HCT116 (cell line): ENCODE results near the gene TRPM3. TPM values are rescaled to one million over a fixed set of nuclear protein-coding genes. Genes with fewer than 3 reads are reported as not detected.

Experiments used
- ATAC-seq: fragments of 200-7000 bp; cut with Tn5 transposase; 2 replicates; pipeline ENCODE4 v1.9.1; 2020; ENCODE audit warnings: mild to moderate bottlenecking, moderate library complexity
- BruUV-seq: library from RNA; stranded (reverse); fragments of 400-500 nt; replicated peaks from 2 replicates; lab custom pipeline; 2021; lab: Mats Ljungman, UMichigan
- CTCF ChIA-PET: fragments of 300-600 bp; sonication (Branson Sonifier 250); formaldehyde crosslinking; loops from one replicate; lab custom pipeline; 2021; ENCODE audit warnings: antibody characterized with exemption; lab: Charles Lee
- POLR2A ChIA-PET: fragments of 300-600, 350-600 bp; sonication (Branson Sonifier 250); formaldehyde crosslinking; loops from one replicate; lab custom pipeline; 2021; ENCODE audit warnings: antibody characterized with exemption; lab: Charles Lee
- RAD21 ChIA-PET, 2 experiments: fragments of 300-600 bp; sonication (Branson Sonifier 250); formaldehyde crosslinking; loops; one replicate each; lab custom pipeline; 2023; ENCODE audit warnings: low total read pairs in 2 of 2; ENCODE audit not compliant: uncharacterized antibody in 2 of 2, unreplicated experiment in 2 of 2, low non-redundant PET in 1 of 2; lab: Charles Lee
- DNase-seq: peaks from one replicate; pipeline ENCODE4 v3.0.0-alpha.2; 2010; ENCODE audit warnings: low read depth, low spot score
- H2AFZ ChIP-seq: fragments of 200-600 bp; shearing (Covaris generic), sonication (generic); 2 replicates; pipeline ENCODE4 v1.6.1; 2017; ENCODE audit warnings: low read depth, mixed run types, mixed read lengths, antibody characterized with exemption, low read length; ENCODE audit not compliant: poor library complexity, severe bottlenecking
- H3K27ac ChIP-seq: 2 replicates; pipeline ENCODE4 v1.5.1; 2012; ENCODE audit warnings: low read depth, low read length
- H3K27me3 ChIP-seq: fragments of 200-600 bp; sonication (generic); 2 replicates; pipeline ENCODE4 v1.6.1; 2016; ENCODE audit warnings: mixed run types, low read length, mixed read lengths; ENCODE audit not compliant: insufficient read depth
- H3K36me3 ChIP-seq, 2 experiments: fragments of 200-500 bp in 1 of 2; fragments of 200-600 bp in 1 of 2; sonication (Bioruptor generic) in 1 of 2; sonication (generic) in 1 of 2; 2 replicates each; pipeline versions ENCODE4 v1.5.1 to v1.6.1; 2014 to 2016; ENCODE audit warnings: low read length in 2 of 2, inconsistent platforms in 1 of 2, mixed read lengths in 1 of 2, mixed run types in 1 of 2; ENCODE audit not compliant: insufficient read depth in 2 of 2, control insufficient read depth in 1 of 2
- H3K4me1 ChIP-seq, 2 experiments: fragments of 200-600 bp in 1 of 2; sonication (generic) in 1 of 2; 2 replicates each; pipeline versions ENCODE4 v1.5.1 to v1.6.1; 2012 to 2017; ENCODE audit warnings: low read length in 2 of 2, inconsistent platforms in 1 of 2, mild to moderate bottlenecking in 1 of 2, mixed read lengths in 1 of 2, mixed run types in 1 of 2, moderate library complexity in 1 of 2; ENCODE audit not compliant: insufficient read depth in 2 of 2, control insufficient read depth in 1 of 2
- H3K4me2 ChIP-seq: fragments of 200-600 bp; sonication (generic); 2 replicates; pipeline ENCODE4 v1.6.1; 2017; ENCODE audit warnings: mixed run types, low read length, mixed read lengths
- H3K4me3 ChIP-seq, 2 experiments: fragments of 200-600 bp in 1 of 2; sonication (generic) in 1 of 2; replicated peaks in 1 of 2; 2 replicates each; pipeline ENCODE4 v1.5.1; 2011 to 2016; ENCODE audit warnings: low read length in 2 of 2, control low read depth in 1 of 2, low read depth in 1 of 2, mild to moderate bottlenecking in 1 of 2, mixed read lengths in 1 of 2, mixed run types in 1 of 2
- H3K79me2 ChIP-seq: fragments of 200-600 bp; sonication (generic); 2 replicates; pipeline ENCODE4 v1.6.1; 2017; ENCODE audit warnings: mild to moderate bottlenecking, mixed run types, low read length, moderate library complexity, mixed read lengths; ENCODE audit not compliant: insufficient read depth
- H3K9ac ChIP-seq: fragments of 200-600 bp; sonication (generic); 2 replicates; pipeline ENCODE4 v1.6.1; 2016; ENCODE audit warnings: low read length, mixed read lengths
- H3K9me2 ChIP-seq: fragments of 200-600 bp; sonication (generic), shearing (Covaris generic); 2 replicates; pipeline ENCODE4 v1.6.1; 2017; ENCODE audit warnings: mixed run types, mild to moderate bottlenecking, moderate library complexity; ENCODE audit not compliant: insufficient read depth
- H3K9me3 ChIP-seq, 2 experiments: fragments of 200-500 bp in 1 of 2; fragments of 200-600 bp in 1 of 2; sonication (Bioruptor generic) in 1 of 2; sonication (generic) in 1 of 2; 2 replicates each; pipeline ENCODE4 v1.6.1; 2014 to 2017; ENCODE audit warnings: low read length in 2 of 2, mixed read lengths in 2 of 2, inconsistent platforms in 1 of 2, low read depth in 1 of 2, mild to moderate bottlenecking in 1 of 2, mixed run types in 1 of 2, moderate library complexity in 1 of 2; ENCODE audit not compliant: control insufficient read depth in 1 of 2, insufficient read depth in 1 of 2
- H4K20me1 ChIP-seq: fragments of 200-600 bp; sonication (generic), shearing (Covaris generic); 2 replicates; pipeline ENCODE4 v1.6.1; 2017; ENCODE audit warnings: mixed run types, mild to moderate bottlenecking, moderate library complexity; ENCODE audit not compliant: insufficient read depth
- CEBPB ChIP-seq: IDR thresholded peaks from 2 replicates; pipeline ENCODE4 v1.6.1; 2012; ENCODE audit warnings: low read depth
- ELF1 ChIP-seq: IDR thresholded peaks from 2 replicates; pipeline ENCODE4 v1.6.1; 2012; ENCODE audit warnings: low read depth, borderline replicate concordance
- EZH2 ChIP-seq: fragments of 200-600 bp; sonication (generic); IDR thresholded peaks from 2 replicates; pipeline ENCODE4 v1.6.1; 2017; ENCODE audit warnings: antibody characterized with exemption, mixed run types
- EZH2phosphoT487 ChIP-seq: fragments of 200-600 bp; IDR thresholded peaks from 2 replicates; pipeline ENCODE4 v1.6.1; 2018; ENCODE audit warnings: antibody characterized with exemption, borderline replicate concordance
- FOSL1 ChIP-seq: IDR thresholded peaks from 2 replicates; pipeline ENCODE4 v1.6.1; 2012; ENCODE audit warnings: low read depth
- JUND ChIP-seq: IDR thresholded peaks from 2 replicates; pipeline ENCODE4 v1.6.1; 2012
- POLR2A ChIP-seq: IDR thresholded peaks from 2 replicates; pipeline ENCODE4 v1.7.0; 2011; ENCODE audit warnings: borderline replicate concordance; ENCODE audit not compliant: insufficient read depth, insufficient read length; ENCODE audit errors: extremely low read depth
- POLR2AphosphoS5 ChIP-seq: IDR thresholded peaks from 2 replicates; pipeline ENCODE4 v1.6.1; 2011; ENCODE audit warnings: mild to moderate bottlenecking, low read depth, low read length, moderate library complexity
- RAD21 ChIP-seq: IDR thresholded peaks from 2 replicates; pipeline ENCODE4 v1.6.1; 2012; ENCODE audit warnings: low read depth, mild to moderate bottlenecking
- SIN3A ChIP-seq: IDR thresholded peaks from 2 replicates; pipeline ENCODE4 v1.6.1; 2012; ENCODE audit warnings: low read depth
- SRF ChIP-seq: IDR thresholded peaks from 2 replicates; pipeline ENCODE4 v1.6.1; 2012; ENCODE audit warnings: low read depth
- TCF7L2 ChIP-seq: IDR thresholded peaks from 2 replicates; pipeline ENCODE4 v1.7.0; 2011; ENCODE audit warnings: borderline replicate concordance, inconsistent platforms; ENCODE audit not compliant: insufficient read depth, insufficient read length; ENCODE audit errors: extremely low read depth
- ZNF274 ChIP-seq: fragments of 200-500 bp; sonication (Bioruptor generic); IDR thresholded peaks from 2 replicates; pipeline ENCODE4 v1.6.1; 2014; ENCODE audit warnings: mild to moderate bottlenecking, low read depth, low read length, inconsistent platforms
- intact Hi-C: fragments of 100-400 bp; cut with micrococcal nuclease; formaldehyde crosslinking; loops from 2 replicates; pipeline ENCODE4 v1.10.0; 2022
- total RNA-seq: library from RNA; stranded (reverse); gene quantifications from one replicate; pipeline ENCODE4 v1.2.1, GENCODE V29; 2021; ENCODE audit not compliant: unreplicated experiment
- TF ChIP-seq, protein P1 (sequence below): IDR thresholded peaks from 2 replicates; pipeline ENCODE4 v1.6.1; 2012; ENCODE audit warnings: low read depth
- TF ChIP-seq, protein P2 (sequence below): IDR thresholded peaks from 2 replicates; pipeline ENCODE4 v1.6.1; 2012
- TF ChIP-seq, protein P3 (sequence below), 3 experiments: fragments of 200-600 bp in 1 of 3; sonication (generic) in 1 of 3; IDR thresholded peaks in 2 of 3; conservative IDR thresholded peaks in 1 of 3; 2 replicates each; pipeline ENCODE4 v1.5.1; 2012 to 2017; ENCODE audit warnings: low read depth in 2 of 3, low read length in 2 of 3, antibody characterized with exemption in 1 of 3, borderline replicate concordance in 1 of 3, control low read depth in 1 of 3, mild to moderate bottlenecking in 1 of 3, mixed read lengths in 1 of 3, mixed run types in 1 of 3, moderate library complexity in 1 of 3; ENCODE audit not compliant: insufficient read depth in 1 of 3

TRPM3 gene
- total RNA-seq, 1 experiment from 2014 or later = not detected

DNA sequence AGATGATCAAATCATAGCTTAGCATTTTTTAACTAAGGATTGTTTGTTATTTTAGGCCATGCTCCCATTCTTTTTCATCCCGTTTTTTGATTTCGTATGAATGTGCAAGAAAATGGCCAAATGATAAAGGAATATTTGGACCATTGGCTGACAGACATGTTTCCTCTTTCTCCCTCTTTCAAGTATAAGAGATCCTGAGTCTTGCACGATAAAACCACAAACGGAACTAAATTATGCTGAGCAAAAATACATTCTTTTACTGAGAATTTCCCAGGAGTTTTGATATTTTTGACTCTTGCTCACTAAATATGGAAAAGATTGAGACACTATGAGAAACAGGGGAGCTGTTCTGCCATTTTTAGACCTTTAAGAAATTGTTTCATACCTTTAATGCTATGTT lies 616.6 kb downstream of the TRPM3 start:
- Histone ChIP-seq H3K36me3 (no peaks in the 10 kb centered on the region), H3K79me2 (no peaks in the 10 kb centered on the region), H2AFZ (no peak overlapping the region), H3K27ac (no peak overlapping the region), H3K27me3 (no peaks in the 10 kb centered on the region), H3K4me3 (no peak overlapping the region), H3K9ac (no peak overlapping the region), H3K9me3 (no peaks in the 10 kb centered on the region), H3K4me1 (no peaks in the 10 kb centered on the region), H4K20me1 (no peaks in the 10 kb centered on the region), H3K4me2 (no peak overlapping the region), H3K9me2 (no peaks in the 10 kb centered on the region)
- BruUV-seq = no TSS peak
- no peak for ATAC-seq
- intact Hi-C loops = no loop called here
- POLR2A ChIA-PET = no interaction called here
- no peak for DNase-seq
- RAD21 ChIA-PET = no interaction called here
- CTCF ChIA-PET = interaction anchor here (0.7 kb wide), 1 partner anchor 71 kb away, joined by 3 read pairs; no protein-coding TSS in a partner anchor
- TF ChIP-seq POLR2A (no peak), SRF (no peak), RAD21 (no peak)

DNA sequence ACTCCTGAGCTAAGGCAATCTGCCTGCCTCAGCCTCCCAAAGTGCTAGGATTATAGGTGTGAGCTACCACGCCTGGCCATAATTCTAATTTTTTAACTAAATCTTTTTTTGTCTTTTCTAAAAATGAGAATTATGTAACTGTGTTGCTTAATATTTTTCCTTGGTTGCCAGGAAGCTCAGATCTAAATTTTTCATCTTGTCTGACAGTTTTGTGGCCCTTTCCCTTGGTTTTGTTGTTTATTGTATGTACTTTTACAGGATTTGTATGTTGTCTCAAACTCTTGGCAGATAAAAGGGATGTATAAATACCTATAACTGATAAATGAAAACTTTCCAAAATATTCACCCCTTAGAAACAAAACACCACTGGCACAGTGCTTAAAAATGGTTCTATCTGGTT lies 618.7 kb downstream of the TRPM3 start:
- Histone ChIP-seq H4K20me1 (no peaks in the 10 kb centered on the region), H3K79me2 (no peaks in the 10 kb centered on the region), H3K27ac (no peak overlapping the region), H3K9me2 (no peaks in the 10 kb centered on the region), H3K9me3 (no peaks in the 10 kb centered on the region), H3K4me2 (no peak overlapping the region), H3K4me1 (no peaks in the 10 kb centered on the region), H3K27me3 (no peaks in the 10 kb centered on the region), H2AFZ (no peak overlapping the region), H3K36me3 (no peaks in the 10 kb centered on the region), H3K4me3 (no peak overlapping the region), H3K9ac (no peak overlapping the region)
- ATAC-seq (no peak), DNase-seq (no peak)
- intact Hi-C loops = no loop called here
- ChIA-PET POLR2A (no interaction called here), RAD21 (no interaction called here), CTCF (no interaction called here)
- no TSS peak for BruUV-seq
- TF ChIP-seq EZH2 (no peak), ELF1 (no peak), ZNF274 (no peak), FOSL1 (no peak), JUND (no peak), RAD21 (no peak), EZH2phosphoT487 (no peak), POLR2AphosphoS5 (no peak), SIN3A (no peak), POLR2A (no peak), TCF7L2 (no peak), CEBPB (no peak)
- TF ChIP-seq, protein P1, sequence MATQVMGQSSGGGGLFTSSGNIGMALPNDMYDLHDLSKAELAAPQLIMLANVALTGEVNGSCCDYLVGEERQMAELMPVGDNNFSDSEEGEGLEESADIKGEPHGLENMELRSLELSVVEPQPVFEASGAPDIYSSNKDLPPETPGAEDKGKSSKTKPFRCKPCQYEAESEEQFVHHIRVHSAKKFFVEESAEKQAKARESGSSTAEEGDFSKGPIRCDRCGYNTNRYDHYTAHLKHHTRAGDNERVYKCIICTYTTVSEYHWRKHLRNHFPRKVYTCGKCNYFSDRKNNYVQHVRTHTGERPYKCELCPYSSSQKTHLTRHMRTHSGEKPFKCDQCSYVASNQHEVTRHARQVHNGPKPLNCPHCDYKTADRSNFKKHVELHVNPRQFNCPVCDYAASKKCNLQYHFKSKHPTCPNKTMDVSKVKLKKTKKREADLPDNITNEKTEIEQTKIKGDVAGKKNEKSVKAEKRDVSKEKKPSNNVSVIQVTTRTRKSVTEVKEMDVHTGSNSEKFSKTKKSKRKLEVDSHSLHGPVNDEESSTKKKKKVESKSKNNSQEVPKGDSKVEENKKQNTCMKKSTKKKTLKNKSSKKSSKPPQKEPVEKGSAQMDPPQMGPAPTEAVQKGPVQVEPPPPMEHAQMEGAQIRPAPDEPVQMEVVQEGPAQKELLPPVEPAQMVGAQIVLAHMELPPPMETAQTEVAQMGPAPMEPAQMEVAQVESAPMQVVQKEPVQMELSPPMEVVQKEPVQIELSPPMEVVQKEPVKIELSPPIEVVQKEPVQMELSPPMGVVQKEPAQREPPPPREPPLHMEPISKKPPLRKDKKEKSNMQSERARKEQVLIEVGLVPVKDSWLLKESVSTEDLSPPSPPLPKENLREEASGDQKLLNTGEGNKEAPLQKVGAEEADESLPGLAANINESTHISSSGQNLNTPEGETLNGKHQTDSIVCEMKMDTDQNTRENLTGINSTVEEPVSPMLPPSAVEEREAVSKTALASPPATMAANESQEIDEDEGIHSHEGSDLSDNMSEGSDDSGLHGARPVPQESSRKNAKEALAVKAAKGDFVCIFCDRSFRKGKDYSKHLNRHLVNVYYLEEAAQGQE = no peak
- TF ChIP-seq, protein P2, sequence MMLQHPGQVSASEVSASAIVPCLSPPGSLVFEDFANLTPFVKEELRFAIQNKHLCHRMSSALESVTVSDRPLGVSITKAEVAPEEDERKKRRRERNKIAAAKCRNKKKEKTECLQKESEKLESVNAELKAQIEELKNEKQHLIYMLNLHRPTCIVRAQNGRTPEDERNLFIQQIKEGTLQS = no peak
- TF ChIP-seq, protein P3, sequence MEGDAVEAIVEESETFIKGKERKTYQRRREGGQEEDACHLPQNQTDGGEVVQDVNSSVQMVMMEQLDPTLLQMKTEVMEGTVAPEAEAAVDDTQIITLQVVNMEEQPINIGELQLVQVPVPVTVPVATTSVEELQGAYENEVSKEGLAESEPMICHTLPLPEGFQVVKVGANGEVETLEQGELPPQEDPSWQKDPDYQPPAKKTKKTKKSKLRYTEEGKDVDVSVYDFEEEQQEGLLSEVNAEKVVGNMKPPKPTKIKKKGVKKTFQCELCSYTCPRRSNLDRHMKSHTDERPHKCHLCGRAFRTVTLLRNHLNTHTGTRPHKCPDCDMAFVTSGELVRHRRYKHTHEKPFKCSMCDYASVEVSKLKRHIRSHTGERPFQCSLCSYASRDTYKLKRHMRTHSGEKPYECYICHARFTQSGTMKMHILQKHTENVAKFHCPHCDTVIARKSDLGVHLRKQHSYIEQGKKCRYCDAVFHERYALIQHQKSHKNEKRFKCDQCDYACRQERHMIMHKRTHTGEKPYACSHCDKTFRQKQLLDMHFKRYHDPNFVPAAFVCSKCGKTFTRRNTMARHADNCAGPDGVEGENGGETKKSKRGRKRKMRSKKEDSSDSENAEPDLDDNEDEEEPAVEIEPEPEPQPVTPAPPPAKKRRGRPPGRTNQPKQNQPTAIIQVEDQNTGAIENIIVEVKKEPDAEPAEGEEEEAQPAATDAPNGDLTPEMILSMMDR (IDR thresholded peaks at IDR 0.05 in 2 of 3, conservative IDR thresholded peaks at IDR 0.05 in 1 of 3; ENCODE audit: borderline replicate concordance in 1 of 3, insufficient read depth in 1 of 3, low read depth in 2 of 3, low read length in 2 of 3) = no peak
